WERI-Rb-1 (cell line): ENCODE measurements around the gene LRIT2.

Source experiments
- DNase-seq: peaks from one replicate; pipeline ENCODE4 v3.0.0-alpha.2; 2020
- H3K27ac ChIP-seq: fragments of 250-450 bp; sonication (Bioruptor Pico); 2 replicates; pipeline ENCODE4 v1.5.1; 2020; ENCODE audit warnings: mild to moderate bottlenecking, moderate library complexity
- H3K27me3 ChIP-seq: fragments of 250-450 bp; sonication (Bioruptor Pico); 2 replicates; pipeline ENCODE4 v1.5.1; 2021; ENCODE audit warnings: mild to moderate bottlenecking, low read depth, moderate library complexity; ENCODE audit not compliant: insufficient read depth, severe bottlenecking
- H3K36me3 ChIP-seq: fragments of 250-450 bp; sonication (Bioruptor Pico); 2 replicates; pipeline ENCODE4 v1.5.1; 2020; ENCODE audit warnings: mild to moderate bottlenecking, moderate library complexity
- H3K4me3 ChIP-seq: 2 replicates; pipeline ENCODE4 v1.5.1; 2011; ENCODE audit warnings: low read depth, mild to moderate bottlenecking, control low read depth, low read length
- H3K9me3 ChIP-seq: fragments of 250-450 bp; sonication (Bioruptor Pico); 2 replicates; pipeline ENCODE4 v1.5.1; 2021; ENCODE audit warnings: mild to moderate bottlenecking, moderate library complexity; ENCODE audit not compliant: severe bottlenecking
- TF ChIP-seq, protein P1 (sequence below): IDR thresholded peaks from 2 replicates; pipeline ENCODE4 v1.5.1; 2011; ENCODE audit warnings: low read depth, mild to moderate bottlenecking, control low read depth, inconsistent platforms, low read length

Gene LRIT2

DNA sequence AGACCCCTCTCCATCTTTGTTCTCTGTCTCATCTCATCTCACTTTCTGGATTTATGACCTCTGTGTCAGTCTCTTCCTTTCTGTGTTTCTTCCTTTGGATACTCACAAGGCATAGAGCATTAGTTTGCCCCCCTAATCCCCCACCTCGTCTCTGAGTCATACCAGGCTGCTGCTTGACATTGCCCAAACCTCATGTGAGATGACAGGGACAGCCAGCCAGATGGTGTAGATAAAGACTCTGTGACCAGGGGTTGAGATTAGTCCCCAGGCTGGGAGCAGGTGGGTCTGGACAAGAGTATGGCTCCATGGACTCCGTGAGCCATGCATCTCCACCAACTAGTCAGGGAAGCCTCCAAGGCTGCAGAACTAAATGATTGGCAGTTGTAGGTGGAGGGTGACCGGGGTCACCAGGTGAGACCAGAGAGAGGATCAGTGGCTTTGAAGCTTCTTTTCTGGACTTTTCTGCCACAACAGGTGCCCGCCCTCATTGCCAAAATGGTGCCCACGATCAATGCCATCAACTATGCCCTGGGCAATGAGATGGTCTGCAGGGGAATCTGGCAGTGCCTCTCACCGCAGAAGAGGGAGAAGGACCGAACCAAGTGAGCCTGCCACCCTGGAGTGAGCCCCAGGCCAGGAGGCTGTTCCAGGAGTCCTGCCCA is 32.8 kb upstream of the LRIT2 start:
- Histone ChIP-seq H3K27me3 (no peaks in the 10 kb centered on the region), H3K9me3 (no peaks in the 10 kb centered on the region), H3K36me3 (no peaks in the 10 kb centered on the region), H3K4me3 (no peak overlapping the region), H3K27ac (peak overlapping the region; percentile 39)
- peak; percentile 75 for DNase-seq
- TF ChIP-seq, protein P1, sequence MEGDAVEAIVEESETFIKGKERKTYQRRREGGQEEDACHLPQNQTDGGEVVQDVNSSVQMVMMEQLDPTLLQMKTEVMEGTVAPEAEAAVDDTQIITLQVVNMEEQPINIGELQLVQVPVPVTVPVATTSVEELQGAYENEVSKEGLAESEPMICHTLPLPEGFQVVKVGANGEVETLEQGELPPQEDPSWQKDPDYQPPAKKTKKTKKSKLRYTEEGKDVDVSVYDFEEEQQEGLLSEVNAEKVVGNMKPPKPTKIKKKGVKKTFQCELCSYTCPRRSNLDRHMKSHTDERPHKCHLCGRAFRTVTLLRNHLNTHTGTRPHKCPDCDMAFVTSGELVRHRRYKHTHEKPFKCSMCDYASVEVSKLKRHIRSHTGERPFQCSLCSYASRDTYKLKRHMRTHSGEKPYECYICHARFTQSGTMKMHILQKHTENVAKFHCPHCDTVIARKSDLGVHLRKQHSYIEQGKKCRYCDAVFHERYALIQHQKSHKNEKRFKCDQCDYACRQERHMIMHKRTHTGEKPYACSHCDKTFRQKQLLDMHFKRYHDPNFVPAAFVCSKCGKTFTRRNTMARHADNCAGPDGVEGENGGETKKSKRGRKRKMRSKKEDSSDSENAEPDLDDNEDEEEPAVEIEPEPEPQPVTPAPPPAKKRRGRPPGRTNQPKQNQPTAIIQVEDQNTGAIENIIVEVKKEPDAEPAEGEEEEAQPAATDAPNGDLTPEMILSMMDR: no peak

- H3K27ac ChIP-seq: peak overlapping the region; percentile 39
- TF ChIP-seq, protein P1: no peak
- H3K36me3 ChIP-seq: no peaks in the 10 kb centered on the region
- H3K4me3 ChIP-seq: no peak overlapping the region
- no peaks in the 10 kb centered on the region for H3K27me3 ChIP-seq
- DNase-seq: no peak
- no peaks in the 10 kb centered on the region for H3K9me3 ChIP-seq
Measured at GRCh38 chr10:84257343-84258020, 32.1 kb upstream of the LRIT2 start.

- H3K9me3 ChIP-seq: no peaks in the 10 kb centered on the region
- H3K36me3 ChIP-seq: no peaks in the 10 kb centered on the region
- DNase-seq: peak; percentile 72
- no peak overlapping the region for H3K4me3 ChIP-seq
- H3K27ac ChIP-seq: peak overlapping the region; percentile 6; the same call in 1 of the 2 replicates
- TF ChIP-seq, protein P1: peak; percentile 70
- H3K27me3 ChIP-seq: no peaks in the 10 kb centered on the region
Measured at GRCh38 chr10:84256510-84257342, 31.4 kb upstream of the LRIT2 start.

- Histone ChIP-seq H3K4me3 (no peak overlapping the region), H3K27ac (no peak overlapping the region), H3K27me3 (no peaks in the 10 kb centered on the region), H3K9me3 (no peaks in the 10 kb centered on the region), H3K36me3 (no peaks in the 10 kb centered on the region)
- DNase-seq: no peak
- TF ChIP-seq, protein P1: no peak
Measured at GRCh38 chr10:84254552-84255478, 29.5 kb upstream of the LRIT2 start.

DNA sequence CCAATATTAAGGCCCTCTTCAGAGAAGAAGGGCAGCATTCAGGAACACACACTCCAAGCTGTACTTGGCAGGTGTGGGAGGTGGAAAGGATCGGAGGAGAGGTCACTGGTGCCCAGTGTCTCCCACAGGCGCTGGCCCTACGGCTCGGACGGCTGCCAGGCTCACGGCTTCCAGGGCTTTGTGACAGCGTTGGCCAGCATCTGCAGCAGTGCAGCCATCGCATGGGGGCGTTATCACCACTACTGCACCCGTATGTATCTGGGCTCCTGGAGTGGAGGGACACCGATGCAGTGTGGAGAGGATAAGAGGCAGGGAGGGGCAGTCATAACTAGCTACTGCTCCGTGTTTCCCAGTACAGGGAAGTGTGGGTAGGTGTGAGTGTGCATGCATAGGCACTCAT is 23.4 kb upstream of the LRIT2 start:
- H3K36me3 ChIP-seq: no peaks in the 10 kb centered on the region
- H3K9me3 ChIP-seq: no peaks in the 10 kb centered on the region
- no peak overlapping the region for H3K27ac ChIP-seq
- no peaks in the 10 kb centered on the region for H3K27me3 ChIP-seq
- TF ChIP-seq, protein P1: no peak
- no peak for DNase-seq
- no peak overlapping the region for H3K4me3 ChIP-seq
